PC-3 (cell line): ENCODE measurements around the gene PIGN.

Experiments used
- EZH2 ChIP-seq: fragments of 300-600 bp; sonication (generic); IDR thresholded peaks from one replicate; pipeline ENCODE4 v1.6.1; 2017; ENCODE audit warnings: antibody characterized with exemption, mild to moderate bottlenecking, low read length; ENCODE audit not compliant: unreplicated experiment
- EZH2phosphoT487 ChIP-seq: fragments of 300-600 bp; sonication (generic); IDR thresholded peaks from 2 replicates; pipeline ENCODE4 v1.6.1; 2018; ENCODE audit warnings: mild to moderate bottlenecking, antibody characterized with exemption, low read length, borderline replicate concordance
- TF ChIP-seq, protein P1 (sequence below): fragments of 300-600 bp; sonication (generic); conservative IDR thresholded peaks from 2 replicates; pipeline ENCODE4 v1.5.1; 2017; ENCODE audit warnings: antibody characterized with exemption, low read depth, mild to moderate bottlenecking, low read length

DNA sequence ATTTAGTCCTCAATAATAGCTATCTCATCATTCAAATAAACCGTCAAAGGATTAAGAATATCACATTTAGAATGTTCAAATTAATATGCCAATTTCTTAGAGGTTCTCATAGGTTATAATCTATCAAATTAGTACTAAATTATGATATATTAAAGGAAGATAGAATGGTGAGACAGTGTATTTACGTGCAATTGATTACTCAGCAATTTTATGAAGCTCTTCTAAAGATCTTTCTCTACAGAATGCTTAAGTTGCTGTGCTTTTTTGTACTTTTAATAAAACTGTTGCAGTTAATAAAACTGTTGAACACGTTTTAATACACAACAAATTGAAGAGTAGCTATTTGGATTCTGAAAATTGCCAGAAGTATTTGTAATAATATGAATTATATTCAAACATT lies 39.2 kb upstream of the PIGN start:
- TF ChIP-seq, protein P1, sequence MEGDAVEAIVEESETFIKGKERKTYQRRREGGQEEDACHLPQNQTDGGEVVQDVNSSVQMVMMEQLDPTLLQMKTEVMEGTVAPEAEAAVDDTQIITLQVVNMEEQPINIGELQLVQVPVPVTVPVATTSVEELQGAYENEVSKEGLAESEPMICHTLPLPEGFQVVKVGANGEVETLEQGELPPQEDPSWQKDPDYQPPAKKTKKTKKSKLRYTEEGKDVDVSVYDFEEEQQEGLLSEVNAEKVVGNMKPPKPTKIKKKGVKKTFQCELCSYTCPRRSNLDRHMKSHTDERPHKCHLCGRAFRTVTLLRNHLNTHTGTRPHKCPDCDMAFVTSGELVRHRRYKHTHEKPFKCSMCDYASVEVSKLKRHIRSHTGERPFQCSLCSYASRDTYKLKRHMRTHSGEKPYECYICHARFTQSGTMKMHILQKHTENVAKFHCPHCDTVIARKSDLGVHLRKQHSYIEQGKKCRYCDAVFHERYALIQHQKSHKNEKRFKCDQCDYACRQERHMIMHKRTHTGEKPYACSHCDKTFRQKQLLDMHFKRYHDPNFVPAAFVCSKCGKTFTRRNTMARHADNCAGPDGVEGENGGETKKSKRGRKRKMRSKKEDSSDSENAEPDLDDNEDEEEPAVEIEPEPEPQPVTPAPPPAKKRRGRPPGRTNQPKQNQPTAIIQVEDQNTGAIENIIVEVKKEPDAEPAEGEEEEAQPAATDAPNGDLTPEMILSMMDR = no peak
- TF ChIP-seq EZH2 (no peak), EZH2phosphoT487 (no peak)
